Right lobe of liver (tissue), 4 donors: ENCODE results near the gene RABL6.

Experiments
- CTCF ChIP-seq, 4 donors: fragments of 200-600 bp in 3 of 4; fragments of 450-650 bp in 1 of 4; IDR thresholded peaks; one replicate each; pipeline versions ENCODE4 v1.5.1 to v1.8.0; 2016 to 2022; ENCODE audit warnings: antibody characterized with exemption in 4 of 4, mild to moderate bottlenecking in 2 of 4
- POLR2A ChIP-seq: fragments of 450-650 bp; IDR thresholded peaks from one replicate; pipeline ENCODE4 v1.6.1; 2017; ENCODE audit warnings: antibody characterized with exemption, mild to moderate bottlenecking
- donor health status: DM: no; HTN: no; CAD: no.
- donor health status: DM: no; HTN: no; CAD: no.
- donor health status: DM: no; HTN: yes; CAD: no.

GRCh38 chr9:136867917-136868316 is 60.2 kb downstream of the RABL6 start:
- no peak for TF ChIP-seq CTCF (IDR thresholded peaks at IDR 0.05)
- TF ChIP-seq POLR2A: no peak
